Measurements from ENCODE around the gene ZNF175. TPM values are rescaled to one million over a fixed set of nuclear protein-coding genes. Genes with fewer than 3 reads are reported as not detected.

The ZNF175 gene
- total RNA-seq, 2 experiments from 2014 or later, result 6.6 to 8.0 TPM

DNA sequence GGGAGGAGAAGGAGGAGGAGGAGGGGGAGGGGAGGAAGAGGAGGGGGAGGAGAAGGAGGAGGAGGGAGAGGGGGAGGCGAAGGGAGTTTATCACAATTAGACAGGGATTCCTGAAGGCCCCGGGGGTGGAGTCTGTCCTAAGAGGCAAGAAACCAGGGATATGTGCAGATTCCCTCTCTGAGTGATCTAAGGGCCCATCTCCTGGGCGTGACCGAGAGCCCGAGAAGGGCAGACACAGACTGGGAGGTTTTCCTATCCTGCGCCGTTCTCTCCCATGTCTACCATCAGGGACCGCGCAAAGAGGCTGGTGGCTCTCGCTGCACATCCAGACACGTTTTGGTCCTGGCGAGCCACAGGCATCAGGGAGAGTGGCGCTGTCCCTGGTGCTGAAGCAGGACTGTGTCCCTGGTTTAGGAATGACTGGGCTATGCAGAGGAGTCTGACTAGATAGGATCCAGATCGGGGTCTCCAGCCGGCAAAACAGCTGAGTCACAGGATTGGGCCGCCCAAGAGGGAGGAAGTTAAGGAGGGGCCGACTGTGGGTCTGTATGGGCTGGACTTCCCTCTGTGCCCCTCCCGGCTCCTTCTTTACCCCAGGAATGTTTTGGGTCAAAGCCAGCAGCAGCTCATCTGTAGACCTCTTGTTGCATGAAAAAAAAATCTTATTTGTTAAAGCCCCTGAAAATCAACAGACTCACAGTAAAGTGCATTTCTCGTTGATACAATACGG lies 17.9 kb upstream of the ZNF175 start:
- no peak overlapping the region for H3K4me3 Mint-ChIP-seq
- intact Hi-C loops (cut with micrococcal nuclease), result no loop called here
- ChIA-PET CTCF (interaction anchor here (1.6 to 2.1 kb wide), 2 partner anchors 80 to 131 kb away, joined by 5 read pairs; no protein-coding TSS in a partner anchor), POLR2A (no interaction called here)
- H3K9me3 Mint-ChIP-seq, result no peaks in the 10 kb centered on the region
- TF ChIP-seq, protein P1, sequence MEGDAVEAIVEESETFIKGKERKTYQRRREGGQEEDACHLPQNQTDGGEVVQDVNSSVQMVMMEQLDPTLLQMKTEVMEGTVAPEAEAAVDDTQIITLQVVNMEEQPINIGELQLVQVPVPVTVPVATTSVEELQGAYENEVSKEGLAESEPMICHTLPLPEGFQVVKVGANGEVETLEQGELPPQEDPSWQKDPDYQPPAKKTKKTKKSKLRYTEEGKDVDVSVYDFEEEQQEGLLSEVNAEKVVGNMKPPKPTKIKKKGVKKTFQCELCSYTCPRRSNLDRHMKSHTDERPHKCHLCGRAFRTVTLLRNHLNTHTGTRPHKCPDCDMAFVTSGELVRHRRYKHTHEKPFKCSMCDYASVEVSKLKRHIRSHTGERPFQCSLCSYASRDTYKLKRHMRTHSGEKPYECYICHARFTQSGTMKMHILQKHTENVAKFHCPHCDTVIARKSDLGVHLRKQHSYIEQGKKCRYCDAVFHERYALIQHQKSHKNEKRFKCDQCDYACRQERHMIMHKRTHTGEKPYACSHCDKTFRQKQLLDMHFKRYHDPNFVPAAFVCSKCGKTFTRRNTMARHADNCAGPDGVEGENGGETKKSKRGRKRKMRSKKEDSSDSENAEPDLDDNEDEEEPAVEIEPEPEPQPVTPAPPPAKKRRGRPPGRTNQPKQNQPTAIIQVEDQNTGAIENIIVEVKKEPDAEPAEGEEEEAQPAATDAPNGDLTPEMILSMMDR (IDR thresholded peaks at IDR 0.05), result no peak
- no peaks in the 10 kb centered on the region for H3K36me3 Mint-ChIP-seq (ENCODE audit: low read depth)
- H3K4me1 Mint-ChIP-seq (ENCODE audit: low read depth), result peaks cover 10% of the 10 kb centered on the region
- DNase-seq, result peak; percentile 52
- H3K27me3 Mint-ChIP-seq, result peaks cover 49% of the 10 kb centered on the region
- ATAC-seq, result no peak
- H3K27ac Mint-ChIP-seq, result no peak overlapping the region

DNA sequence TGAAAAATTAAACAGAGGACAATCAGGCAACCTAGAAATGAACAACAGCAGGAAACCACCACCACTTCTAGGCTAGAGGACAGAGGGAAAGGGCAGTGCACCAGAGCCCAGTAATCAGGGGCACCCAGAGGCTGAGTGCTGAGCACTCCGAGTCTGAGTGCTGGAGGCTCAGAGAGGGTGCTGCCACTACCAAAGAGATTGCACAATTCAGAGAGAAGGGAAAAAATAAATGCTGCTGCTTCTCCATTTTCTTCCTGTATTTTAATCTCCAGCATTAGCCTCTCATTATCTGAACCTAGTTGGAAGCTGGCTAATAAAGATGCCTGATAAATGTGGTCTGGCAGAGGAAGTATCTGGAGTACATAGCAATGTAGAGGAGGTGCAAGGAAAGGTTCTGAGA lies 11.8 kb upstream of the ZNF175 start:
- Mint-ChIP-seq H3K27ac (no peak overlapping the region), H3K4me3 (no peak overlapping the region), H3K27me3 (peaks cover 55% of the 10 kb centered on the region), H3K36me3 (ENCODE audit: low read depth) (no peaks in the 10 kb centered on the region), H3K9me3 (no peaks in the 10 kb centered on the region), H3K4me1 (ENCODE audit: low read depth) (no peaks in the 10 kb centered on the region)
- ATAC-seq (no peak), DNase-seq (no peak)
- CTCF ChIA-PET, result interaction anchor here (1.0 kb wide), 1 partner anchor 45 kb away, joined by 3 read pairs; no protein-coding TSS in a partner anchor
- POLR2A ChIA-PET, result no interaction called here
- TF ChIP-seq, protein P1 (IDR thresholded peaks at IDR 0.05), result no peak
- intact Hi-C loops (cut with micrococcal nuclease), result no loop called here

DNA sequence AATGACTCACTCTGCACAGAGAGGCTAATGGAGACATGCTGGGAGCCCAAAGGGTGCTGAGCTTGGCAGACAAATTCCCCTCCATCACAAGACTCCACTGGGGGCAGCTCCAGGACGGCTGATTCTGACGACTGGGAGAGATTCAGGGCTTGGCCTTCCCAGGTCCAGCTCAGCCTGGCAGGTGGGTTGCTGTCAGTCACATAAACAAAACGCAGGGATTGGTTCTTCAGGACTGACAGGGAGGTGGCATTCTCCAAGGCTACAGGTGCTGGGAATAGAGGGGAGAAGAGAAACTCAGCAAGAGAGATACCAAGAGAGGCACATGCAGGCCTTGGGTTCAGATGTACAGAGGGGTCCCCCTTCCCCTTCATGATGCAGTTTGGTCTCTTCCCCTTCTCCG lies 10.7 kb upstream of the ZNF175 start:
- Mint-ChIP-seq H3K9me3 (no peaks in the 10 kb centered on the region), H3K27me3 (peaks cover 54% of the 10 kb centered on the region)

DNA sequence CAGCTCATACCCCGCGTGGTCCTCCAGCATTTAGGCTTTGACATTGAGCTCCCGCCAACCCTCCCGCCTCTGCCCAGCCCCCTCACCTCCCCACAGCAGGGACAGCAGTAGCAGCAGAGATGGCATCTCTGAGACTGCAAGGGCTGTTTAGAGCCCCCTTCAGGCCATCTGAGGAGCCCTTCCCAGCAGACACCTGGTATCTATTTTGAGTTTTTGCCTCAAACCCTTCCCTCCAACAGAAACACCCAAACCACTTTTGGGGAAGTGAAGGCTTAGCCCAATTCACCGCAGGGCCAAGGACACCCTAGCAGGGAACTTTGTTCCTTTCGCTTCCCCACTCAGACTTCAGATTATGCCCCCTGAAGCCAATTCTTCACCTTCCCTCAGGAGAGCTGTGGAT lies 6.3 kb upstream of the ZNF175 start:
- H3K9me3 Mint-ChIP-seq, result no peaks in the 10 kb centered on the region
- no peak overlapping the region for H3K4me3 Mint-ChIP-seq
- H3K4me1 Mint-ChIP-seq (ENCODE audit: low read depth), result no peaks in the 10 kb centered on the region
- ChIA-PET POLR2A (no interaction called here), CTCF (interaction anchor here (0.9 to 1.7 kb wide), 2 partner anchors 49 to 105 kb away, joined by 4 to 6 read pairs; no protein-coding TSS in a partner anchor)
- TF ChIP-seq, protein P1 (IDR thresholded peaks at IDR 0.05), result no peak
- peaks cover 29% of the 10 kb centered on the region for H3K27me3 Mint-ChIP-seq
- H3K27ac Mint-ChIP-seq, result no peak overlapping the region
- intact Hi-C loops (cut with micrococcal nuclease), result no loop called here
- ATAC-seq, result no peak
- DNase-seq, result no peak
- no peaks in the 10 kb centered on the region for H3K36me3 Mint-ChIP-seq (ENCODE audit: low read depth)

More for the DNA sequence above, 10.7 kb upstream of the ZNF175 start:
- DNase-seq (no peak), ATAC-seq (no peak)
- intact Hi-C loops (cut with micrococcal nuclease), result no loop called here
- TF ChIP-seq, protein P1 (IDR thresholded peaks at IDR 0.05), result no peak
- POLR2A ChIA-PET, result no interaction called here
- Mint-ChIP-seq H3K4me3 (no peak overlapping the region), H3K36me3 (ENCODE audit: low read depth) (no peaks in the 10 kb centered on the region), H3K4me1 (ENCODE audit: low read depth) (no peaks in the 10 kb centered on the region), H3K27ac (no peak overlapping the region)
- CTCF ChIA-PET, result interaction anchor here (1.0 kb wide), 1 partner anchor 46 kb away, joined by 3 read pairs; no protein-coding TSS in a partner anchor

DNA sequence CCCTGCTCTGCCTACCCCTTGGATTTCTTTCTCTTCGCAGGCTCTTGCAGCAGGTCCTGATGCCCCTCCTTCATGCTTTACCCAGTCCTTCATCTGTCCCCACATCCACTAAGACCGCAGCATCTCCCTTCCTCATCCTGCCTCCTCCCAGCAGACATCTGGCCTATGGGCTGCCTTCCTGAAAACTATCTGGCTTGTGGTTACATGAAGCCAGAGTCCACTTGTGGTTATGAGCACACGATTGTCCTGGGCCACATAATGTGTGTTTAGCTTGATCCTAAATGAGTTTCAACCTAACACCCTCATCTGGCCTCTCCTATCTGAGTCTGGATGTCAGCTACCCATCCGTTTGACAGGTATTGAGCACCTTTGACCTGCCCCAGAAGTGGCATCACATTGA lies 5.5 kb upstream of the ZNF175 start:
- Mint-ChIP-seq H3K27me3 (peaks cover 25% of the 10 kb centered on the region), H3K9me3 (no peaks in the 10 kb centered on the region), H3K27ac (no peak overlapping the region), H3K4me1 (ENCODE audit: low read depth) (peaks cover 5% of the 10 kb centered on the region), H3K36me3 (ENCODE audit: low read depth) (no peaks in the 10 kb centered on the region), H3K4me3 (no peak overlapping the region)
- ChIA-PET CTCF (interaction anchor here (0.9 to 1.7 kb wide), 2 partner anchors 50 to 105 kb away, joined by 4 to 6 read pairs; no protein-coding TSS in a partner anchor), POLR2A (no interaction called here)
- TF ChIP-seq, protein P1 (IDR thresholded peaks at IDR 0.05), result no peak
- intact Hi-C loops (cut with micrococcal nuclease), result no loop called here
- no peak for ATAC-seq
- DNase-seq, result no peak
